ENCODE data around the gene DNPEP. TPM values are rescaled to one million over a fixed set of nuclear protein-coding genes. Genes with fewer than 3 reads are reported as not detected.

DNPEP gene
- total and polyA plus RNA-seq, 8 donors, result 21.0 to 89.4 (median 27.3) TPM

DNA sequence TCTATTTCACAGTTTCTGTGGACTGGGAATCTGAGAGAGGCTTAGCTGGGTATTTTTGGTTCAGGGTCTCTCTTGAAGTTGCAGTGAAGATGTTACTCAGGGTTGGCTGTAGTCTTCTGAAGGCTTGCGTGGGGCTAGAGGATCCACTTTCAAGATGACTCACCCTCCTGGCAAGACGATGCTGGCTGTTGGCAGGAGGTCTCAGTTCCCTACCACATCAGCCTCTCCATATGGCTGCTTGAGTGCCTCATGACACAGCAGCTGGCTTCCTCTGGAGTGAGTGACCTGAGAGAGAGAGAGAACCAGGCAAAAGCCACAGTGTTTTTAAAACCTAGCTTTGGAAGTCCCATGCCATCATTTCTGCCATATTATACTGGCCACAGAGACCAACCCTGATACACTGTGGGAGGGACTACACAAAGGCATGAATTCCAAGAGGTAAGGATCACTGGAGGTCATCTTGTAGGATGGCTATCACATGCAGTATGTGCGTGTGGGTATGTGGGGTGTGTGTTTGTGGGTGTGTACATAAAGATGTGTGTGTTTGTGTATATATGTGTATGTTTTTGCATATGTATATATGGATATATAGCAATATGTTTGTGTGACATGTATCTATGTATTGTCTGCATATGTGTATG is 25.1 kb downstream of the DNPEP start:
- ATAC-seq, result peak in 3 of 4 donors; percentile 43 to 78 (median 64)
- FAIRE-seq, result no peak
- Histone ChIP-seq H3K27ac (no peak overlapping the region), H3K36me3 (no peaks in the 10 kb centered on the region), H3K9me3 (no peaks in the 10 kb centered on the region), H3K4me3 (no peak overlapping the region), H3K4me1 (peaks cover 0 to 4% (median 0%) of the 10 kb centered on the region in 3 donors), H3K27me3 (peaks cover 0 to 9% (median 3%) of the 10 kb centered on the region in 4 donors)
- TF ChIP-seq, protein P1, sequence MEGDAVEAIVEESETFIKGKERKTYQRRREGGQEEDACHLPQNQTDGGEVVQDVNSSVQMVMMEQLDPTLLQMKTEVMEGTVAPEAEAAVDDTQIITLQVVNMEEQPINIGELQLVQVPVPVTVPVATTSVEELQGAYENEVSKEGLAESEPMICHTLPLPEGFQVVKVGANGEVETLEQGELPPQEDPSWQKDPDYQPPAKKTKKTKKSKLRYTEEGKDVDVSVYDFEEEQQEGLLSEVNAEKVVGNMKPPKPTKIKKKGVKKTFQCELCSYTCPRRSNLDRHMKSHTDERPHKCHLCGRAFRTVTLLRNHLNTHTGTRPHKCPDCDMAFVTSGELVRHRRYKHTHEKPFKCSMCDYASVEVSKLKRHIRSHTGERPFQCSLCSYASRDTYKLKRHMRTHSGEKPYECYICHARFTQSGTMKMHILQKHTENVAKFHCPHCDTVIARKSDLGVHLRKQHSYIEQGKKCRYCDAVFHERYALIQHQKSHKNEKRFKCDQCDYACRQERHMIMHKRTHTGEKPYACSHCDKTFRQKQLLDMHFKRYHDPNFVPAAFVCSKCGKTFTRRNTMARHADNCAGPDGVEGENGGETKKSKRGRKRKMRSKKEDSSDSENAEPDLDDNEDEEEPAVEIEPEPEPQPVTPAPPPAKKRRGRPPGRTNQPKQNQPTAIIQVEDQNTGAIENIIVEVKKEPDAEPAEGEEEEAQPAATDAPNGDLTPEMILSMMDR (IDR thresholded peaks at IDR 0.05), result no peak
- intact Hi-C loops (cut with DNase I), result no loop called here
- 55 to 86% methylated on average over 3 of the region's 3 CpGs for WGBS, 2 donors
- peak in 1 of 6 donors; percentile 23 for DNase-seq

DNA sequence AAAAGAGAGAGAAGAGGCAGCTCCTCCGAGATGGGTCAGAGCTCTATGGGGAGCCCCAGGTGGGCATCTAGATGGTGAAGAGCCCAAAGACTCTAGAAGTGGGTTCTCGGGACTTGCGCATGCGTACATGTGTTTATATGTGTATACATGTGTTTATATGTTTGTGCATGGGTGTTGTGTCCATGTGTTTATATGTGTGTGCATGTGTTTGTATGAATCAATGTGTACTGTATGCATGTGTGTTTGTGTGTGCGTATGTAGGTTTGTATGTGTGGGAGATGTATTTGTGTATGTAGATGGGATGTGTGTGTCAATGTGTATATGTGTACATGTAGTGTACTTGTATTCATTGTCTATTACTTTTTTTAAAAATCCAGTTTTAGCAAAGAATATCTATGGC is 25.6 kb downstream of the DNPEP start:
- Histone ChIP-seq H3K36me3 (no peaks in the 10 kb centered on the region), H3K4me3 (no peak overlapping the region), H3K27me3 (peaks cover 0 to 15% (median 3%) of the 10 kb centered on the region in 4 donors), H3K9me3 (no peaks in the 10 kb centered on the region), H3K27ac (no peak overlapping the region), H3K4me1 (peaks cover 0 to 4% (median 0%) of the 10 kb centered on the region in 3 donors)
- DNase-seq, result no peak
- 88 to 94% methylated on average over 5 of the region's 5 CpGs for WGBS, 2 donors
- no peak for ATAC-seq
- FAIRE-seq, result no peak
- TF ChIP-seq, protein P1 (IDR thresholded peaks at IDR 0.05), result no peak
- intact Hi-C loops (cut with DNase I), result no loop called here

DNA sequence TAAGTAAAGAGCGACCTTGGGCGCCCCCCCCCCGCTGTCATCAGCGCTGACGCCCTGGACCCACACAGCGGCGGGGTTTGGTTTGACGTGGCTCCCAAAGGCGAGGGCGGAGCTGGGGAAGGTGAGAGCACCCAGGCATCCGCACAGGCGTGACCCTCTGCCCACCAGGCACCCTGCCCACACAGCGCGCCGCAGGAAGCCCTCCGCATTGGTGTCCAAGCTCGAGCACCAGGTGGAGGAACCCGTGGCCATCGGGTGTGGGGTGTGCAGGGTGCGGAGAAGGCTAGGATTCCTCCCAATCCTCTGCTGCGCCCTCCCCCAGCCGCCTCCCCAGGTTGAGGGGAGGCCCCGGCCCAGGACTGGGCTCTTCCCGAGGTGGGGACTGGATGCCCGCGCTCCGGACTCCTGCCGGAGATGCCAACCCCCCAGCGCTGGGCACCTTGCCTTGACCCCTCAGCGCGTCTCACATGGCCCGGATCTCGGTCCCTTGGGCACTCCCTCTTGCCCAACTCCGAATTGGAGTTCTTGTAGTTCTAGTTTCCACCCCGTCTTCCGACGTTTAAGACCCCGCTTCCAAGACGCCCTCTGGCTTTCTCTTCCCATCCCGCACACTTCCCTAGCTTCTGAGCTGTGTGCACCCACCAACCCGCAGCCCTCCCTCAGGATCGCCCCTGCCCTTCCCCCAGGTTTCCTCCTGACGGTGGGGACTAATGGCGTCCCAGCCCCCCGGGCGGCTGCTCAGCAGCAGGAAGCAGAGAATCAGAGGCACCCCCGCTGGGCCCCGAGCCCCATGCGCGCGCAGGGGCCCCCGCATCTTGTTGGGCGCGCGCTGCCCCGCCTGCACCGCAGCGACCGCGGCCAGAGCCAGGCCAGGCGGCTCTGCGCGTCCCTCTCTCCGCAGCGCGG is 29.3 kb downstream of the DNPEP start:
- Histone ChIP-seq H3K36me3 (no peaks in the 10 kb centered on the region), H3K4me3 (no peak overlapping the region)

DNA sequence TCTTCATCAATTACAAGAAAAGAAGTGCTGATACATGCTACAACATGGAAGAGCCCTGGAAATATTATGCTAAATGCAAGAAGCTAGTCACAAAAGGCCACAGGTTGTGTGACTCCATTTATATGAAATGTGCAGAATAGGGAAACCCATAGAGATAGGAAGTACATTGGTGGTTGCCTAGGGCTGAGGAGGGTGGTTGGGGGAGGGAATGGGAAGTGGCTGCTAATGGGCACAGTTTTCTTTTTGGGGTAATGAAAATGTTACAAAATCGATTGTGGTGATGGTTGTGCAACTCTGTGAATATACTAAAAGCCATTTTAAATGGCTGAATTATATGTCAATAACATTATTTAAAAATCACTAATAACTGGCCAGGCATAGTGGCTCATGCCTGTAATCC is 30.9 kb downstream of the DNPEP start:
- H3K27ac ChIP-seq, result no peak overlapping the region
- H3K4me1 ChIP-seq, result peaks cover 0 to 4% (median 0%) of the 10 kb centered on the region in 3 donors
- intact Hi-C loops (cut with DNase I), result no loop called here
- H3K4me3 ChIP-seq, result no peak overlapping the region
- ATAC-seq (peak in 1 of 4 donors; percentile 60), DNase-seq (no peak), FAIRE-seq (no peak)
- TF ChIP-seq, protein P1 (IDR thresholded peaks at IDR 0.05), result no peak
- no peaks in the 10 kb centered on the region for H3K36me3 ChIP-seq
- 30 to 52% methylated on average over 1 of the region's 1 CpG for WGBS, 2 donors
- peaks cover 0 to 15% (median 3%) of the 10 kb centered on the region in 4 donors for H3K27me3 ChIP-seq
- H3K9me3 ChIP-seq, result no peaks in the 10 kb centered on the region

More for the DNA sequence above, 29.3 kb downstream of the DNPEP start:
- Histone ChIP-seq H3K9me3 (no peaks in the 10 kb centered on the region), H3K4me1 (peaks cover 0 to 4% (median 0%) of the 10 kb centered on the region in 3 donors), H3K27ac (no peak overlapping the region), H3K27me3 (peaks cover 0 to 15% (median 3%) of the 10 kb centered on the region in 4 donors)
- FAIRE-seq (no peak), ATAC-seq (peak in 3 of 4 donors; percentile 32 to 75 (median 51)), DNase-seq (peak in 1 of 6 donors; percentile 56)
- WGBS, 2 donors, result 2 to 3% methylated on average over 59 to 66 of the region's 66 CpGs
- TF ChIP-seq, protein P1 (IDR thresholded peaks at IDR 0.05), result no peak
- intact Hi-C loops (cut with DNase I), result no loop called here

Data from pancreas (tissue), 10 donors.